HL-60 (cell line): ENCODE measurements around the gene LDLRAD1.

ENCODE experiments used
- GABPA ChIP-seq: IDR thresholded peaks from 2 replicates; pipeline ENCODE4 v1.6.1; 2012; ENCODE audit warnings: low read depth
- POLR2AphosphoS5 ChIP-seq: IDR thresholded peaks from 2 replicates; pipeline ENCODE4 v1.6.1; 2012; ENCODE audit warnings: low read depth
- TF ChIP-seq, protein P1 (sequence below): IDR thresholded peaks from one replicate; pipeline ENCODE4 v1.5.1; 2011; ENCODE audit warnings: low read length, control low read depth, inconsistent platforms; ENCODE audit not compliant: insufficient read depth

- TF ChIP-seq, protein P1, sequence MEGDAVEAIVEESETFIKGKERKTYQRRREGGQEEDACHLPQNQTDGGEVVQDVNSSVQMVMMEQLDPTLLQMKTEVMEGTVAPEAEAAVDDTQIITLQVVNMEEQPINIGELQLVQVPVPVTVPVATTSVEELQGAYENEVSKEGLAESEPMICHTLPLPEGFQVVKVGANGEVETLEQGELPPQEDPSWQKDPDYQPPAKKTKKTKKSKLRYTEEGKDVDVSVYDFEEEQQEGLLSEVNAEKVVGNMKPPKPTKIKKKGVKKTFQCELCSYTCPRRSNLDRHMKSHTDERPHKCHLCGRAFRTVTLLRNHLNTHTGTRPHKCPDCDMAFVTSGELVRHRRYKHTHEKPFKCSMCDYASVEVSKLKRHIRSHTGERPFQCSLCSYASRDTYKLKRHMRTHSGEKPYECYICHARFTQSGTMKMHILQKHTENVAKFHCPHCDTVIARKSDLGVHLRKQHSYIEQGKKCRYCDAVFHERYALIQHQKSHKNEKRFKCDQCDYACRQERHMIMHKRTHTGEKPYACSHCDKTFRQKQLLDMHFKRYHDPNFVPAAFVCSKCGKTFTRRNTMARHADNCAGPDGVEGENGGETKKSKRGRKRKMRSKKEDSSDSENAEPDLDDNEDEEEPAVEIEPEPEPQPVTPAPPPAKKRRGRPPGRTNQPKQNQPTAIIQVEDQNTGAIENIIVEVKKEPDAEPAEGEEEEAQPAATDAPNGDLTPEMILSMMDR = no peak
- TF ChIP-seq POLR2AphosphoS5 (no peak), GABPA (no peak)
Measured at GRCh38 chr1:53968125-53968513, 49.9 kb downstream of the LDLRAD1 start.
